ENCODE data around the gene TFAP2D.

Gene TFAP2D

GRCh38 chr6:50713226-50713625 lies at the start of gene TFAP2D:
Gene TFAP2D, plus strand, starts transcription at chr6:50713526. Its CDS starts 530 bp downstream, at chr6:50714056.
- DNase-seq: no peak

DNA sequence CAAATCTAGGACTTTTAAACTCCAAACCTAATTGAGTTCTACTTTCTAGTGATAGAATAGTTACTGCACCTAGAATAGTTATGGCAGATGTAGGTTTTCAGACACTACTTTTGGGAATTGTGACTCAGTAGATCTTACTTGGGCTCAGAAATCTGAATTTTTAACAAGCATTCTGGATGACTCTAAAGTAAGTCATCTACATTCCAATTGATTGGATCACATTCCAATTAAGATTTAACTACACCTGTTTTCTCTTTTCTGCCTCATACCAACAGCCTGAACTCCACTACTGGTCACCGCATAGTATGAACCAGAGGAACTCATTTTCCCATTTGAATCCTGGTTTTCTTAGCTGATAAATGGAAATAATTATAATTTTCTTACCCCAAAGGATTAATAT lies 49.5 kb upstream of the TFAP2D start:
- no peak for DNase-seq

GRCh38 chr6:50666089-50666488 lies 47.2 kb upstream of the TFAP2D start:
- no peak for DNase-seq

DNA sequence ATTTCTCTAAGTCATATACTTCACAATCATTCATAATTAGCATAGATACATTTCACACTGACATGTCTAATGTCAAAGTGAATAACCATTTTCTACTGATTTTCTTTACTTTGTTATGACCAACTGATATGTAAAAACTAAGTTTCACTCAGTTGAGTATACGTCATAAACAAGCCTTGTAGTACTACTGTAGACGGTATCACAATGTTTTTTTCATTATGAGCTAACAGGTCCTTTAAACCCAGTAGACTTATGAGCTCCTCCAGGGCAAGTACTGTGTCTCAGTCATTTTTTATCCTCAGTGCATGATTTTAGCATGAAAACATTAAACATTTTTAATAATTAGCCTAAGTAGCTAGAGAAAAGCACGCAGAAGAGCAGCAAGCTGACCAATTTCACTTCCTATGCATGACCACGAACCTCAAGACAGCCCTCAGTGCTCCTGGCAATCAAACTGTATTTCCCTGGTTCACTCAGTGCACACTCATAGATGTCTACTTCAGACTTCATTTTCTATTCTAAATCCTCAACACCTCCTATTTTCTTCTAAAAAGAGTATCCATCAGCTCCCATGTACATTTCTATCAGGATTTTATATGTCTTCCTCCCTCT lies 32.0 kb upstream of the TFAP2D start:
- DNase-seq: no peak

GRCh38 chr6:50689210-50689609 lies 24.1 kb upstream of the TFAP2D start:
- no peak for DNase-seq

- DNase-seq: no peak
These were observed 21.4 kb upstream of the TFAP2D start for GRCh38 chr6:50691814-50692495.

- no peak for DNase-seq
These were observed 14.8 kb upstream of the TFAP2D start for GRCh38 chr6:50698546-50698945.

DNA sequence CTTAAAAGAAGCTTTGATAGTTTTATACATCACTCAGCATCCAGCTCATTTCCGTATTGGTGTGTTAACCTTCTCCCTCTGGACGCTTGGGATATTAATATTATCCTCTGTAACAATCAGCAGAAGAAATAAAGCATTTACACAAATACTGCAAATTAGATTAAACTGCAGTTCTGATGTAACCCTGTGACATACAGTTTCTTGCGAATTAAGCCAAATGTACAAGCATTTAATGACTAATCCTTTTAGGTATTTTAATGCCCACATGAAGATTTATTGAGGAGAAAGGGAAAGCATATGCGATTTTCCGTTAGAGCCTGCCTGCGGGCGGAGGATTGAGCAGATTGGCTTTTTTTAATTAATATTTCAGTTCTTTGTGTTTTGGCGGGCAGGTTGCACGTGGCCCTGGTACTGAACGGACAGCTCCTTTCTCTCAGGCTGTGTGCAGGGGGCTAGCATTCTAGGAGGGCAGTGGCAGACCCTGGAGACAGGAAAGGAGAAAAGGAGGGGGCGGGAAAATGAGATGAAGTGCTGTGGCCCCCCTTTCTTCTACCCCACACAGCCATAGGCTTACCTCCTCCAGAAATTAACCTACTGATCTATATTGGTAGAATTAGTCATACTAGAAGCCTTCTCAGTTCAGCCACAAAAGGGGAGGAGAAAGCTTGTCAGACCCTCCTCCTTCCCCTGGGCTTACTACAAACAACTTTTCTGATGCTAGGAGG lies 14.1 kb upstream of the TFAP2D start:
- peak; percentile 76 for DNase-seq

GRCh38 chr6:50706575-50706974 lies 6.8 kb upstream of the TFAP2D start:
- DNase-seq: peak; percentile 52

GRCh38 chr6:50707191-50707590 lies 6.1 kb upstream of the TFAP2D start:
- no peak for DNase-seq

GRCh38 chr6:50707652-50708300 lies 5.5 kb upstream of the TFAP2D start:
- DNase-seq: peak; percentile 84

DNA sequence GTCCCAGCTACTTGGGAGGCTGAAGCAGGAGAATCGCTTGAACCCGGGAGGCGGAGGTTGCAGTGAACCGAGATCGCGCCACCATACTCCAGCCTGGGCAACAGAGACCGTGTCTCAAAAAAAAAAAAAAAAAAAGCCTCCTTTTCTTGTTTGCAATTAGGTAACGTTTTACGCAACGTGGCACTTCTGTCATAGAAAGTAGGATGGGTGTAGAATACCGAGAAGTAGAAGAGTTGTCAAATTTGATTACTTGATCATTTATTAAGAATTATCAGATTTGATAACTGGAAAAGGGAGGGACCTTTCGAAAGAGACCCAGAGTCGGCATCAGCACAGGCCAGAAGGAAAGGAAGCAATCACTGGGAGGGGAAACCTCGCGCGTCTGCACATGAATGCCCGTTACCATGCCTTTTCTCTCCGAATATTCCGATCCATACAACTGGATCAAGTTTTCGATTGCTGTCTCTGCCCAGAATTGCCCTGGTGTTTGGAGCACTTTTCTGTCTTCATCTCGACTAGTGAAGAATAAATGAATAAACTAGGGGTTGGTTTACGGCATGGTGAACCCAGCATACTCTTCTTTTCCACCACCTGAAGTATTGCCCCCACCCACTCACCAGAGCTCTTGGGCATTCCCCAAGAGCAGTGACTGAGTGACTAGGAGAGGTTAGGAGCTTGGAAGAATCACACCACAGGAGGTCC lies 4.5 kb upstream of the TFAP2D start:
- DNase-seq: peak; percentile 17

- no peak for DNase-seq
These were observed 4.0 kb upstream of the TFAP2D start for GRCh38 chr6:50709366-50709734.

DNA sequence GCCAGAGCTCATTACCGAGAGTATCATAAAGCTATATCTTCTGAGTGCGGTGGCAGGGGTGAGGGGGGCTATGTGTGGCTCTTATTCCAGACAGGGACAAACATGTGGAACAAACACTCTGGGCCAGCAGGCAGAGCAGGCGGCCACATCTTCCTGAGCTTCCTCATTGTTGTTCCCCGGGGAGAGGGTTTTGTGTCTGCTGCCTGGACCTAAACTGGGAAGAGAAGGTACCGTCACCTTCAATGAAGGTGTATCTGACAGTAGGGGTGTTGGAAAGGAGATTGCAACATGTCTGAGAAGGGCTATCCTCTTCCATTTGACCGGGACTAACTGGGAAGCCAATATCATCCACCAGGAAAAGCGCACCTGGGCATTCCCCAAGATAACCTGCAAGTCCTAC lies 1.6 kb upstream of the TFAP2D start:
- DNase-seq: no peak

DNA sequence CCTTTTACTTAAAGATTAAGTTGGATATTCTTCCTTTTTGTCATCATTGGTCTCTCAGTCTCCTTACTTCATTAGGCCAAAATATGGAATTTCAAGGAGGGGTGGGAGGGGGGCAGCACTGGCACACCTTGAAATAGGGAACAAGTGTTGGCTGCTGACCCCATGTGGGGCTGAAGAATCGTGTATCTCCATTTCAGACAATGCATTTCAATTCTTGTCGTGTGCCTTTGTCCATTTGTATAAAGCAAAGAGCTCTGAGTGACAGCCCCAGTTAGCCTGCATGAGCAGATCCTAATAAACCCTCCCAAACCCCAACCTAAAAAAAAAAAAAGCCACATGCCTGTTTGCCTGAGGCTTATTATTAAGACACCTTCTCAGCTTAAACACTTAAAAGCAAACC lies 1.0 kb upstream of the TFAP2D start:
- DNase-seq: peak; percentile 28

GRCh38 chr6:50713977-50714486 lies 706 bp downstream of the TFAP2D start:
- no peak for DNase-seq

DNA sequence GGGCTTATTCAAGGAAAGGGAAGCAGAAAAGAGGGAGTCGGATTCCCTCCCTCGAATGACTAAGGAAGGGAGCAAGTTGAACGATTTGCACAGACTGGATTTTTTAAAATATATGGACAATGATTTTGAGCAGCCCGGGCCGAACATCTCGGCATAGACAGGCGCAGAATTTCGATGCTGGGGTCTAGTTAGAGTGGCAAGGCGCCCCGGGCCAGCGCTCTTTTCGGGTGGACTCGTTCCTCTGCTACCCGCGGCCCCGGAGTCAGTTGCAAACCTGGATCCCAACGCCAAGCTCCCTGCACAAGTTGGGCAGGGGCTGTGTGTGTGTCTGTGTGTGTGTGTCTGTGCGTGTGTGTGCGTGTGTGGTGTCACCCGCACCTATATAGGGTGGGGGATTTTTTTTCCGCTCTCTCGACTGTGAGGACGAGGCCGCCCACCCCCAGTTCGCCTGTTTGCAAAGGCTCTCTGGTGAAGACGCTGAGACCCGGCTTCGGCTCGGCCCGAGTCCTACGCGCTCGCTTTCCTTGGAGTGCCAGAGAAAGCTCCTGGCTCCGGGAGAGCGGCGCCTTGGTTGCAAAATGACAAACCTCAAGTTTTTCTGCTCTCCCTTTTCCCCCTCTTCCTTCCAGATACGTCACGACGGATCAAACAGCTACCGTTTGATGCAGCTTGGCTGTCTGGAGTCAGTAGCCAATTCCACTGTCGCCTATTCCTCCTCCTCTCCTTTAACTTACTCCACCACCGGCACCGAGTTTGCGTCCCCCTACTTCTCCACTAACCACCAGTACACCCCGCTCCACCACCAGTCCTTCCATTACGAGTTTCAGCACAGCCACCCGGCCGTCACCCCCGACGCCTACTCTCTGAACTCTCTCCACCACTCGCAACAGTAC lies 1.4 kb downstream of the TFAP2D start:
- peak; percentile 83 for DNase-seq

- peak; percentile 50 for DNase-seq
These were observed 3.7 kb downstream of the TFAP2D start for GRCh38 chr6:50716899-50717509.

DNA sequence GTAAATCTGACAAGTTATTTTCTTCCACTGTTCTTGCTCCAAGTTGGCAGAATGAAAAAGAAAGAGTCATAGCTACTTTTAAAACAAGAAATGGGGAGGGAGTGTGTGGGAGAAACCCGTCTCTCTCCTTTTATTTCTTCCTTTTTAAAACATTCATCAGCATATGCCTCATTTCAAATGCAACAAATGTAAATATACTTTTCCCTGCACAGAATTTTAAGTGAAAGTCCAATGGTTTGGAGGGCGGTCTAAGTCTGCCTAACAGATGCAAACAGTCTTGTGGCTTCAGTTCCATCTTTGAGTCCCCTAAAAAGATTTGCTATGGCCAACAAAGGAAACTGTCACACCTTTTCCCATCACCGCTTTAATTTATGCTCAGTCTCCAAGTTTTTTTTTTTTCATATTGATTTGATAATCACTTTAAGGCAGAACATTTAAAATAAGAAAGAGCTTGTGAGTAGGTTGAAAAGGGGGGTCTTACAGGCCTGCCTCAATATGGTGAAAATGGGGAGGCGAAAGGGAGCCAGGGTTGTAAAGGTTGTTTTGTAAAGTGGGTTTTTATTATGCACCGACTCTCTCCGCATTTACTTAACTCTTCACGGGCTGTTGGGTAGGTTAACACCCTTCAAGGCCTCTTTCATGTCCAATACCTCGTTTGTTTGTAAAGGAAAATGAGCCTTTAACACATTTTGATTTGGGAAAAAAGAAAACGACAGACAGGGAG lies 4.6 kb downstream of the TFAP2D start:
- DNase-seq: peak; percentile 27

GRCh38 chr6:50718566-50718965 lies 5.2 kb downstream of the TFAP2D start:
- no peak for DNase-seq

DNA sequence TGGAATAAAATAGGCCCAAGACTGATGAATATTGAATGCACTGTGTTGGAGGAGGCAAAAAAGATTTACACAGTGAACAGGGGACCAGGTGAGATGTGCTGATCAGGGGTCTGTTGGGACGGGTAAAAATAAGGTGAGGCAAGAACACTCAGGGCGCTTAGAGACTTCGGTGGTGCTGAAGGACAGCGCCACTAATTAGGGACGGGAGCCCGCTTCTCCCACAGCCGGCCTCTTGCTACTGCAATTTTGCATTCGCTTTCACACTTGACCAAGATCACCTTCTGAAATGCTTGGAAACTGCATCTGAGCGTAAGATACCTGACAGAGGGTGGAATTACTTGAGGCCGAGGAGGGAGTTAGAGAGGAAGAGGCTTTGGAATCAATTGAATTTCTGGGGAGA lies 7.3 kb downstream of the TFAP2D start:
- DNase-seq: peak; percentile 68

Measured in retina (tissue), 1 donor.